GM19239 (cell line): ENCODE data around the gene CYBA.

Experiments
- DNase-seq: peaks from one replicate; pipeline ENCODE4 v3.0.0; 2011; ENCODE audit warnings: low spot score; ENCODE audit not compliant: insufficient read length
- FAIRE-seq: peaks from 2 replicates; lab custom pipeline; 2011; peaks lifted over from hg19 to GRCh38; lab: Jason Lieb, UNC

The CYBA gene

GRCh38 chr16:88649195-88649923, 1.5 kb downstream of the CYBA start:
- no peak for DNase-seq
- no peak for FAIRE-seq

GRCh38 chr16:88647178-88648070, 3.4 kb downstream of the CYBA start:
- DNase-seq (no peak), FAIRE-seq (no peak)

GRCh38 chr16:88646345-88647034, 4.4 kb downstream of the CYBA start:
- no peak for FAIRE-seq
- no peak for DNase-seq

DNA sequence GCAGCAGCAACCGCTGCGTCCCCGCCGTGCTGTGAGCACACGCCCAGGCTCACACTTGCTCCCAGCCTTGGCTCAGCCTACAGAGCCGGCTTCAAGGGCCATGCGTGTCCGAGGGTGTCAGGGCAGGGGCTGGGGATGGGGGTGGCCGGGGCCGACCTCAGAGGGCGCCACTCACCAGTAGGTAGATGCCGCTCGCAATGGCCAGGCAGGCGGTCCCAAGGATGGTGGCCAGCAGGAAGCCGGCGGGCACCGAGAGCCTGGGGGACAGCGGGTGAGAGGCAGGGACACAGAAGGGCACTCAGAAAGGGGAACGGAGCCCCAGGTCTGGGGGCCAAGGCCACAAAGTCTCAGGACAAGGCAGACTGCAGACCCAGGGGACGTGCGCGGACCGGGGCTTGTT, 4.9 kb downstream of the CYBA start:
- FAIRE-seq: no peak
- no peak for DNase-seq

- FAIRE-seq: no peak
These were observed 5.4 kb downstream of the CYBA start for GRCh38 chr16:88645455-88645854.

GRCh38 chr16:88643644-88643932, 7.3 kb downstream of the CYBA start:
- no peak for DNase-seq
- FAIRE-seq: no peak

More at GRCh38 chr16:88645455-88645854, 5.4 kb downstream of the CYBA start:
- no peak for DNase-seq

GRCh38 chr16:88642881-88643643, 7.8 kb downstream of the CYBA start:
- FAIRE-seq: no peak
- no peak for DNase-seq

DNA sequence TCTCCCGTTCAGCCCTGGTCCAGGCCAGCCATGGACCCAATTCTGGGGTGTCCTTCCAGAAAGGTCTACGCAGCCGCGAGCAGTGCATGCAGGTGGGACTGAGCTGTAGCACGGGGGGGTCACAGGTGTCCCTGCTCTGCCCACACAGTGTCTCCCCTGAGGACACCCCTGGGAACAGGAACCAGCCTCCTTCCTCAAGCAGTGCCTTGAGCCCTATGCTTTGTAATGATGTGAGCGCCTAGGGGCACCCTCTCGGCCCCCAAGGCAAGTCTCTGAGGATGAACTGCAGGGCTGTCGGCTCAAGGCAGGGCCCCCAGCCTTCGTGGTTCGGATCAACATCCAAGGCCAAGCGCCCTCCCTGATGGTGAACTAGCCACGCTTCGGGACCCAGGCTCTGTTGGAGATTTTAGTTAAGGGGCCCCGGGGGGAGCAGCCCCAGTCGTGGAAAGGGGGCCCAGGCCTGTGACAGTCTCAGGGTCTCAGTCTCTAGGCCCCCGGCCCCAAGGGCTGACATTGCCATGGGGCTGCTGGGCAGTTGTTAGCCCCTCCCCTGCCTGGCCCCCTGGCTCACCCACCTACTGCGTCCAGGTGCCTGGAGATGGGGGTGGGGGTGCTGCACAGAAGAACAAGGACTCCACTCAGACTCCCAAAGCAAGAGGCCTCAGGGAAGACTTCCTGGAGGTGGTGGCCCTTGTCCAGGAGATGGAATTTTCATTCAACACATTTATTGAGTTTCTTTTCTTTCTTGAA, 10.2 kb downstream of the CYBA start:
- FAIRE-seq: no peak
- no peak for DNase-seq

GRCh38 chr16:88640039-88640495, 10.8 kb downstream of the CYBA start:
- FAIRE-seq: no peak
- DNase-seq: no peak

DNA sequence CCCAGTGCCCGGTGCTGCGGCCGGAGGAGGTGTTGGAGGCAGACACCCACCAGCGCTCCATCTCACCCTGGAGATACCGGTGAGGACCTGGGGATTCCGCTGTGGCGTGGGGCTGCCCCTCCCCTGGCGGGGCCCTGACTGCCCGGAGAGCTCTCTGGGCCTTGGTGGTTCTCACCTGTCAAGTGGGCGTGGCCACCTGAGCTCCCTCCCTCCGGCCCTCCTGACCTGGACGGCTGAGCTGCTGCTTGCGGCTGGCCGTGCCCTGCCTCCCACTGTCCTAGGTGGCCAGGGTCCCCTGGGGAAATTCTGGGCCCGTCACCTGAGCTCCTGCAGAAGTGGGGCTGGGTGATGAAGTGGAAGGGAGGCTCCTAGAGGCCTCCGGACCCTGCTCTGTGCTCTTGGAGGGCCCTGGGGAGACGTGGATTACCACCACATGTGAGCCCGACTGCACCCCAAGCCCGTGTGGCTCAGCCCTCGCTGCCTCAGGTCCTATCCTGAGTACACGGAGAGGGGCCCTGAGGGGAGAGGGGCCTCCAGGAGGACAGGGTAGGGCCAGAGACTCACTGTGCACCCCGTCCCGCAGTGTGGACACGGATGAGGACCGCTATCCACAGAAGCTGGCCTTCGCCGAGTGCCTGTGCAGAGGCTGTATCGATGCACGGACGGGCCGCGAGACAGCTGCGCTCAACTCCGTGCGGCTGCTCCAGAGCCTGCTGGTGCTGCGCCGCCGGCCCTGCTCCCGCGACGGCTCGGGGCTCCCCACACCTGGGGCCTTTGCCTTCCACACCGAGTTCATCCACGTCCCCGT, 11.4 kb downstream of the CYBA start:
- FAIRE-seq (no peak), DNase-seq (no peak)

DNA sequence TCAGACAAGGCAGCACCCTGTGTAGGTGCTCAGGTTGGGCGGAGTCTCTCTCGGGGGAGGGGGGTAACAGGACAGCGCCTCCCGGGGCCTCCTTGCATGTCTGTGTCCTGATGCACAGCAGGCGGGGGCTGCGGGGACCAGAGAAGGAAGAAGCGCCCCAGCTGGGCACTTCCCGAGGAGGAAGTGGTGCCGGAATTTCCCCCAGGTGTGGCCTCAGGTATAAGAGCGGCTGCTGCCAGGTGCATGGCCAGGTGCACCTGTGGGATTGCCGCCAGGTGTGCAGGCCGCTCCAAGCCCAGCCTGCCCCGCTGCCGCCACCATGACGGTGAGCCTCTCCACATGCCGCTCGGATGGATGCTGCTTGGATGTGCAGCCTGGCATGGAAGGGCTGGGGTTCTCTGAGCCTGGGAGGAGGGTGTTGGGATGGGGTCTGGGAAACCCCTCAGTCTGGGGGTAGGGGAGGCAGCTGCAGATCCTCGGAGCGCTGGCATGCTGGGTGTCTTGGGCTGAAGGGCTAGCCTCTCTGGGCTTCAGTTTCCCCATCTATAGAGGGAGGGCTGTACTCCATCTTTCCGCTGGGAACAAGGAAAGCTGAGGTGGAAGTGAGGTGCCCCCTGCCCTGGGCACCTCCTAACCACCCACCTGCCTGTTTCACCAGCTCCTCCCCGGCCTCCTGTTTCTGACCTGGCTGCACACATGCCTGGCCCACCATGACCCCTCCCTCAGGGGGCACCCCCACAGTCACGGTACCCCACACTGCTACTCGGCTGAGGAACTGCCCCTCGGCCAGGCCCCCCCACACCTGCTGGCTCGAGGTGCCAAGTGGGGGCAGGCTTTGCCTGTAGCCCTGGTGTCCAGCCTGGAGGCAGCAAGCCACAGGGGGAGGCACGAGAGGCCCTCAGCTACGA, 12.3 kb downstream of the CYBA start, which contains the start of gene IL17C:
Gene IL17C (plus strand): TSS at position 250 of the 908 bp plus-strand sequence. CDS start 70 bp downstream, at position 320.
- DNase-seq: no peak
- FAIRE-seq: no peak

GRCh38 chr16:88636488-88637265, 14.2 kb downstream of the CYBA start:
- FAIRE-seq (no peak), DNase-seq (no peak)

GRCh38 chr16:88635671-88636319, 15.1 kb downstream of the CYBA start:
- no peak for DNase-seq
- no peak for FAIRE-seq

GRCh38 chr16:88634994-88635670, 15.7 kb downstream of the CYBA start:
- DNase-seq (no peak), FAIRE-seq (peak; percentile 72)

GRCh38 chr16:88634141-88634993, 16.5 kb downstream of the CYBA start:
- FAIRE-seq (peak; percentile 80), DNase-seq (peak; percentile 79)
